ENCODE measurements around the gene ATN1. TPM values are rescaled to one million over a fixed set of nuclear protein-coding genes. Genes with fewer than 3 reads are reported as not detected.

ATN1 gene
- total and polyA plus RNA-seq, 9 of the 15 experiments (the other 6 are each of a cell fraction or from before 2014, with no cell fraction given) = 0.15 to 49.8 (median 2.7) TPM

DNA sequence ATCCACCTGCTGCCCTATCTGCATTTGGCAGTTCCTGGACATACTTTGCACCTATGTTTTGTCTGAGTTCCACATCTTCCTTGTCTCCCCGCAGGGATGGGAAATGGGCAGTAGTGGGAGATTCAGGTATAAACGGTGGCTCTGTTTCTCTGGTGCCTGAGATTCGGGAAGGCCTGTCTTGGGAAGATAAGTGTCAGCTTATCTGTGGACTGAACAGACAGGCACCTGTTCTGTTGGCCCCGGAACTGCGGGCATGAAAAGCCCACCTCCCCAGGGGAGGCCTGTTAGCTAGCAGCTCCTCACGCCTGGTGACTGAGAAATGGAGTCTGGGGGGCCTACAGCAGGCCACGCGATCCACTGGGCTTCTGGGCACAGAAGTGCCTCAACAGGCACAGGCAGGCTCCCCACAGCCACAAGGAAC lies 36.9 kb downstream of the ATN1 start (continued):
- TF ChIP-seq KAT7 (CRISPR knock-in tag; IDR thresholded peaks at IDR 0.05; ENCODE audit: borderline replicate concordance) (no peak), POLR2H (tag; IDR thresholded peaks at IDR 0.05; ENCODE audit: low read depth) (no peak), KLF6 (CRISPR knock-in tag; IDR thresholded peaks at IDR 0.05; ENCODE audit: borderline replicate concordance) (no peak), ZNF324 (CRISPR knock-in tag; IDR thresholded peaks at IDR 0.05) (no peak), GABPB1 (CRISPR knock-in tag; IDR thresholded peaks at IDR 0.05) (no peak), ZNF143 (CRISPR knock-in tag; IDR thresholded peaks at IDR 0.05) (no peak), STAG1 (CRISPR knock-in tag; IDR thresholded peaks at IDR 0.05; ENCODE audit: borderline replicate concordance) (no peak), KLF1 (tag; IDR thresholded peaks at IDR 0.05) (no peak), NUFIP1 (IDR thresholded peaks at IDR 0.05; ENCODE audit: partially characterized antibody) (no peak), SNRNP70 (optimal IDR thresholded peaks at IDR 0.05; ENCODE audit: low read depth, low read length) (no peak), SPI1 (IDR thresholded peaks at IDR 0.05; ENCODE audit: borderline replicate concordance, low read depth, low read length) (no peak), TAF1 (IDR thresholded peaks at IDR 0.05; ENCODE audit: control insufficient read depth, extremely low read depth, insufficient read depth, low read length, severe bottlenecking) (no peak), ZNF134 (CRISPR knock-in tag; conservative IDR thresholded peaks at IDR 0.05) (no peak), BHLHE40 (IDR thresholded peaks at IDR 0.05; ENCODE audit: low read length) (no peak)
- TF ChIP-seq, protein P1, sequence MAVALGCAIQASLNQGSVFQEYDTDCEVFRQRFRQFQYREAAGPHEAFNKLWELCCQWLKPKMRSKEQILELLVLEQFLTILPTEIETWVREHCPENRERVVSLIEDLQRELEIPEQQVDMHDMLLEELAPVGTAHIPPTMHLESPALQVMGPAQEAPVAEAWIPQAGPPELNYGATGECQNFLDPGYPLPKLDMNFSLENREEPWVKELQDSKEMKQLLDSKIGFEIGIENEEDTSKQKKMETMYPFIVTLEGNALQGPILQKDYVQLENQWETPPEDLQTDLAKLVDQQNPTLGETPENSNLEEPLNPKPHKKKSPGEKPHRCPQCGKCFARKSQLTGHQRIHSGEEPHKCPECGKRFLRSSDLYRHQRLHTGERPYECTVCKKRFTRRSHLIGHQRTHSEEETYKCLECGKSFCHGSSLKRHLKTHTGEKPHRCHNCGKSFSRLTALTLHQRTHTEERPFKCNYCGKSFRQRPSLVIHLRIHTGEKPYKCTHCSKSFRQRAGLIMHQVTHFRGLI (CRISPR knock-in tag; IDR thresholded peaks at IDR 0.05) = no peak
- TF ChIP-seq, protein P2, sequence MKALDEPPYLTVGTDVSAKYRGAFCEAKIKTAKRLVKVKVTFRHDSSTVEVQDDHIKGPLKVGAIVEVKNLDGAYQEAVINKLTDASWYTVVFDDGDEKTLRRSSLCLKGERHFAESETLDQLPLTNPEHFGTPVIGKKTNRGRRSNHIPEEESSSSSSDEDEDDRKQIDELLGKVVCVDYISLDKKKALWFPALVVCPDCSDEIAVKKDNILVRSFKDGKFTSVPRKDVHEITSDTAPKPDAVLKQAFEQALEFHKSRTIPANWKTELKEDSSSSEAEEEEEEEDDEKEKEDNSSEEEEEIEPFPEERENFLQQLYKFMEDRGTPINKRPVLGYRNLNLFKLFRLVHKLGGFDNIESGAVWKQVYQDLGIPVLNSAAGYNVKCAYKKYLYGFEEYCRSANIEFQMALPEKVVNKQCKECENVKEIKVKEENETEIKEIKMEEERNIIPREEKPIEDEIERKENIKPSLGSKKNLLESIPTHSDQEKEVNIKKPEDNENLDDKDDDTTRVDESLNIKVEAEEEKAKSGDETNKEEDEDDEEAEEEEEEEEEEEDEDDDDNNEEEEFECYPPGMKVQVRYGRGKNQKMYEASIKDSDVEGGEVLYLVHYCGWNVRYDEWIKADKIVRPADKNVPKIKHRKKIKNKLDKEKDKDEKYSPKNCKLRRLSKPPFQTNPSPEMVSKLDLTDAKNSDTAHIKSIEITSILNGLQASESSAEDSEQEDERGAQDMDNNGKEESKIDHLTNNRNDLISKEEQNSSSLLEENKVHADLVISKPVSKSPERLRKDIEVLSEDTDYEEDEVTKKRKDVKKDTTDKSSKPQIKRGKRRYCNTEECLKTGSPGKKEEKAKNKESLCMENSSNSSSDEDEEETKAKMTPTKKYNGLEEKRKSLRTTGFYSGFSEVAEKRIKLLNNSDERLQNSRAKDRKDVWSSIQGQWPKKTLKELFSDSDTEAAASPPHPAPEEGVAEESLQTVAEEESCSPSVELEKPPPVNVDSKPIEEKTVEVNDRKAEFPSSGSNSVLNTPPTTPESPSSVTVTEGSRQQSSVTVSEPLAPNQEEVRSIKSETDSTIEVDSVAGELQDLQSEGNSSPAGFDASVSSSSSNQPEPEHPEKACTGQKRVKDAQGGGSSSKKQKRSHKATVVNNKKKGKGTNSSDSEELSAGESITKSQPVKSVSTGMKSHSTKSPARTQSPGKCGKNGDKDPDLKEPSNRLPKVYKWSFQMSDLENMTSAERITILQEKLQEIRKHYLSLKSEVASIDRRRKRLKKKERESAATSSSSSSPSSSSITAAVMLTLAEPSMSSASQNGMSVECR (CRISPR knock-in tag; IDR thresholded peaks at IDR 0.05) = no peak
- TF ChIP-seq, protein P3, sequence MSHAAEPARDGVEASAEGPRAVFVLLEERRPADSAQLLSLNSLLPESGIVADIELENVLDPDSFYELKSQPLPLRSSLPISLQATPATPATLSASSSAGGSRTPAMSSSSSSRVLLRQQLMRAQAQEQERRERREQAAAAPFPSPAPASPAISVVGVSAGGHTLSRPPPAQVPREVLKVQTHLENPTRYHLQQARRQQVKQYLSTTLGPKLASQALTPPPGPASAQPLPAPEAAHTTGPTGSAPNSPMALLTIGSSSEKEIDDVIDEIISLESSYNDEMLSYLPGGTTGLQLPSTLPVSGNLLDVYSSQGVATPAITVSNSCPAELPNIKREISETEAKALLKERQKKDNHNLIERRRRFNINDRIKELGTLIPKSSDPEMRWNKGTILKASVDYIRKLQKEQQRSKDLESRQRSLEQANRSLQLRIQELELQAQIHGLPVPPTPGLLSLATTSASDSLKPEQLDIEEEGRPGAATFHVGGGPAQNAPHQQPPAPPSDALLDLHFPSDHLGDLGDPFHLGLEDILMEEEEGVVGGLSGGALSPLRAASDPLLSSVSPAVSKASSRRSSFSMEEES (CRISPR knock-in tag; IDR thresholded peaks at IDR 0.05) = no peak
- TF ChIP-seq, protein P4, sequence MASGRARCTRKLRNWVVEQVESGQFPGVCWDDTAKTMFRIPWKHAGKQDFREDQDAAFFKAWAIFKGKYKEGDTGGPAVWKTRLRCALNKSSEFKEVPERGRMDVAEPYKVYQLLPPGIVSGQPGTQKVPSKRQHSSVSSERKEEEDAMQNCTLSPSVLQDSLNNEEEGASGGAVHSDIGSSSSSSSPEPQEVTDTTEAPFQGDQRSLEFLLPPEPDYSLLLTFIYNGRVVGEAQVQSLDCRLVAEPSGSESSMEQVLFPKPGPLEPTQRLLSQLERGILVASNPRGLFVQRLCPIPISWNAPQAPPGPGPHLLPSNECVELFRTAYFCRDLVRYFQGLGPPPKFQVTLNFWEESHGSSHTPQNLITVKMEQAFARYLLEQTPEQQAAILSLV (tag; IDR thresholded peaks at IDR 0.05) = no peak
- TF ChIP-seq, protein P5, sequence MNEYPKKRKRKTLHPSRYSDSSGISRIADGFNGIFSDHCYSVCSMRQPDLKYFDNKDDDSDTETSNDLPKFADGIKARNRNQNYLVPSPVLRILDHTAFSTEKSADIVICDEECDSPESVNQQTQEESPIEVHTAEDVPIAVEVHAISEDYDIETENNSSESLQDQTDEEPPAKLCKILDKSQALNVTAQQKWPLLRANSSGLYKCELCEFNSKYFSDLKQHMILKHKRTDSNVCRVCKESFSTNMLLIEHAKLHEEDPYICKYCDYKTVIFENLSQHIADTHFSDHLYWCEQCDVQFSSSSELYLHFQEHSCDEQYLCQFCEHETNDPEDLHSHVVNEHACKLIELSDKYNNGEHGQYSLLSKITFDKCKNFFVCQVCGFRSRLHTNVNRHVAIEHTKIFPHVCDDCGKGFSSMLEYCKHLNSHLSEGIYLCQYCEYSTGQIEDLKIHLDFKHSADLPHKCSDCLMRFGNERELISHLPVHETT (CRISPR knock-in tag; conservative IDR thresholded peaks at IDR 0.05 in 1 of 2, IDR thresholded peaks at IDR 0.05 in 1 of 2) = no peak; a peak in 1 of 4 replicates

Data from K562 (cell line).